ENCODE data around the gene ADCY5. TPM values are rescaled to one million over a fixed set of nuclear protein-coding genes. Genes with fewer than 3 reads are reported as not detected.

Gene ADCY5
- total RNA-seq, 1 experiment from 2014 or later = 0.49 TPM

DNA sequence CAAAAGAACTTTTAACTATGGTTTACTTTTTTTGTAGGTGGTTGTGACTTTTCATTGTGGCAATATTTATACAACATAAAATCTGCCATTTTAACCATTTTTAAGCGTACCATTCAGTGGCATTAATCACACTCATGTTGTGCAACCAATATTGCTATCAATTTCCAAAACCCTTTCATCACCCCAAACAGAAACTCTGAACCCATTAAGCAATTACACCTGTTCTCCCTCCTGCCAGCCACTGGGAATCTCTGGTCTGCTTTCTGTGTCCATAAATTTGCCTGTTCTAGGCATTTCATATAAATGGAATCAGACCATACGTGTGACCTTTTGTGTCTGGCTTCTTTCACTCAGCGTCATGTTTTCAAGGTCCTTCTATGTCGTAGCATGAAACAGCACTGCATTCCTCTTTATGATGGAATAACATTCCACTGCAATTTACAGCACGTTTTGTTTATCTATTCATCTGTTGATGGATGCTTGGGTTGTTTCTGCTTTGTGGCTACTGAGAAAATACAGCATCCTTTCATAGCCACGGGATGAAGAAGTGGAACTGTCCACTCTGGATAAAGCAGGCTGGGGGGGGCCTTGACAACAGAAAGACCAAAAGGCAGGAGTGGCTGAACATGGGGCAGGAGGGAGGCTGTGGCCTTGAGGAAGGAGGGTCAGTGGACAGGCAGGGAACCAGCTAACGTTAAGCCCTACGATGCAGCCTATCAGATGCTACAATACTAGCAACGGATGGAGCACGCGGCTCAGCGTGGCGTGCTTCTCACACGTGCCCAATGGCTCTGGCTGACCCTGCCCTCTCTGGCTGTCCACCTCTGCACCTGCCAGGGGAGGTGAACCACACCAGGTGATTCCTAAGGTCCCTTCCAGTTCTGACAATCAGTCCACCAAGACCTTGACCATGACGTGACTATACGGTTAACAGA lies 136.3 kb downstream of the ADCY5 start (continued):
- TF ChIP-seq, protein P1, sequence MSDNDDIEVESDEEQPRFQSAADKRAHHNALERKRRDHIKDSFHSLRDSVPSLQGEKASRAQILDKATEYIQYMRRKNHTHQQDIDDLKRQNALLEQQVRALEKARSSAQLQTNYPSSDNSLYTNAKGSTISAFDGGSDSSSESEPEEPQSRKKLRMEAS (IDR thresholded peaks at IDR 0.05) = no peak

DNA sequence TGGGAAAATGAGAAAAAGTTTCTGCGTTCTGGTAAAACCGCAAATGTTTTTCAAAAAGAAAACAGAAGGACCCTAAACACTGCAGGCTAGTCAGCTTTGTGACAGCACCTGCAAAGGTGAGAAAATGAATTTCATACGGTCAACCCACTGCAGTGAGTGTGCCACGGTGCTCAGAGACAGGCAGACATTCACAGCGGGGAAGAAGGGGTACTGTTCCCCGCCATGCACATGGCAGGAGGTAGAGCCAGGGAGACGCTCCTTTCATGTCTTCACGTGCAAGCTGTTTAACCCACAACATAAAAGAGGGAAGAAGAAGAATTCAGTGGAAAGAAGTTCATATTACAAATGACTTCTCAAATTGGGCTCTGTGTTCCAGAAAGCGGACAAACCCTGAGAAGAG lies 137.7 kb downstream of the ADCY5 start:
- Histone ChIP-seq H3K9me2 (ENCODE audit: insufficient read depth) (no peaks in the 10 kb centered on the region), H4K20me1 (ENCODE audit: insufficient read depth) (no peaks in the 10 kb centered on the region), H3K4me1 (ENCODE audit: control insufficient read depth in 1 of 2, insufficient read depth in 2 of 2, low read length in 2 of 2) (no peaks in the 10 kb centered on the region), H2AFZ (ENCODE audit: low read depth, low read length, poor library complexity, severe bottlenecking) (no peak overlapping the region), H3K9me3 (ENCODE audit: control insufficient read depth in 1 of 2, insufficient read depth in 1 of 2, low read depth in 1 of 2, low read length in 2 of 2) (no peaks in the 10 kb centered on the region), H3K27me3 (ENCODE audit: insufficient read depth, low read length) (peaks cover 33% of the 10 kb centered on the region; the same call in 1 of the 2 replicates), H3K36me3 (ENCODE audit: control insufficient read depth in 1 of 2, insufficient read depth in 2 of 2, low read length in 2 of 2) (no peaks in the 10 kb centered on the region), H3K79me2 (ENCODE audit: insufficient read depth, low read length) (no peaks in the 10 kb centered on the region), H3K9ac (ENCODE audit: low read length) (no peak overlapping the region), H3K4me3 (replicated peaks in 1 of 2; ENCODE audit: low read depth in 1 of 2, low read length in 2 of 2) (no peak overlapping the region), H3K27ac (ENCODE audit: low read depth, low read length) (no peak overlapping the region), H3K4me2 (ENCODE audit: low read length) (no peak overlapping the region)
- intact Hi-C loops (cut with micrococcal nuclease) = no loop called here
- no TSS peak for BruUV-seq (replicated peaks)
- ChIA-PET POLR2A (no interaction called here), RAD21 (ENCODE audit: low non-redundant PET in 1 of 2, low total read pairs in 2 of 2, uncharacterized antibody in 2 of 2, unreplicated experiment in 2 of 2) (no interaction called here), CTCF (interaction anchor here (1.3 kb wide), 1 partner anchor 249 kb away, joined by 3 read pairs; no protein-coding TSS in a partner anchor)
- TF ChIP-seq, protein P2, sequence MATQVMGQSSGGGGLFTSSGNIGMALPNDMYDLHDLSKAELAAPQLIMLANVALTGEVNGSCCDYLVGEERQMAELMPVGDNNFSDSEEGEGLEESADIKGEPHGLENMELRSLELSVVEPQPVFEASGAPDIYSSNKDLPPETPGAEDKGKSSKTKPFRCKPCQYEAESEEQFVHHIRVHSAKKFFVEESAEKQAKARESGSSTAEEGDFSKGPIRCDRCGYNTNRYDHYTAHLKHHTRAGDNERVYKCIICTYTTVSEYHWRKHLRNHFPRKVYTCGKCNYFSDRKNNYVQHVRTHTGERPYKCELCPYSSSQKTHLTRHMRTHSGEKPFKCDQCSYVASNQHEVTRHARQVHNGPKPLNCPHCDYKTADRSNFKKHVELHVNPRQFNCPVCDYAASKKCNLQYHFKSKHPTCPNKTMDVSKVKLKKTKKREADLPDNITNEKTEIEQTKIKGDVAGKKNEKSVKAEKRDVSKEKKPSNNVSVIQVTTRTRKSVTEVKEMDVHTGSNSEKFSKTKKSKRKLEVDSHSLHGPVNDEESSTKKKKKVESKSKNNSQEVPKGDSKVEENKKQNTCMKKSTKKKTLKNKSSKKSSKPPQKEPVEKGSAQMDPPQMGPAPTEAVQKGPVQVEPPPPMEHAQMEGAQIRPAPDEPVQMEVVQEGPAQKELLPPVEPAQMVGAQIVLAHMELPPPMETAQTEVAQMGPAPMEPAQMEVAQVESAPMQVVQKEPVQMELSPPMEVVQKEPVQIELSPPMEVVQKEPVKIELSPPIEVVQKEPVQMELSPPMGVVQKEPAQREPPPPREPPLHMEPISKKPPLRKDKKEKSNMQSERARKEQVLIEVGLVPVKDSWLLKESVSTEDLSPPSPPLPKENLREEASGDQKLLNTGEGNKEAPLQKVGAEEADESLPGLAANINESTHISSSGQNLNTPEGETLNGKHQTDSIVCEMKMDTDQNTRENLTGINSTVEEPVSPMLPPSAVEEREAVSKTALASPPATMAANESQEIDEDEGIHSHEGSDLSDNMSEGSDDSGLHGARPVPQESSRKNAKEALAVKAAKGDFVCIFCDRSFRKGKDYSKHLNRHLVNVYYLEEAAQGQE (IDR thresholded peaks at IDR 0.05; ENCODE audit: low read depth) = no peak
- TF ChIP-seq POLR2A (IDR thresholded peaks at IDR 0.05; ENCODE audit: borderline replicate concordance, extremely low read depth, insufficient read depth, insufficient read length) = no peak
- TF ChIP-seq SIN3A (IDR thresholded peaks at IDR 0.05; ENCODE audit: low read depth) = no peak
- TF ChIP-seq SP1 (IDR thresholded peaks at IDR 0.05; ENCODE audit: low read depth) = no peak
- no peak for TF ChIP-seq TCF7L2 (IDR thresholded peaks at IDR 0.05; ENCODE audit: borderline replicate concordance, extremely low read depth, insufficient read depth, insufficient read length)
- no peak for TF ChIP-seq EZH2 (IDR thresholded peaks at IDR 0.05)
- no peak for TF ChIP-seq SRF (IDR thresholded peaks at IDR 0.05; ENCODE audit: low read depth)
- no peak for TF ChIP-seq CEBPB (IDR thresholded peaks at IDR 0.05; ENCODE audit: low read depth)
- no peak for TF ChIP-seq EGR1 (IDR thresholded peaks at IDR 0.05; ENCODE audit: low read depth)
- TF ChIP-seq ZFX (IDR thresholded peaks at IDR 0.05) = no peak
- no peak for TF ChIP-seq ELF1 (IDR thresholded peaks at IDR 0.05; ENCODE audit: borderline replicate concordance, low read depth)
- TF ChIP-seq RAD21 (IDR thresholded peaks at IDR 0.05; ENCODE audit: low read depth) = no peak
- TF ChIP-seq, protein P3, sequence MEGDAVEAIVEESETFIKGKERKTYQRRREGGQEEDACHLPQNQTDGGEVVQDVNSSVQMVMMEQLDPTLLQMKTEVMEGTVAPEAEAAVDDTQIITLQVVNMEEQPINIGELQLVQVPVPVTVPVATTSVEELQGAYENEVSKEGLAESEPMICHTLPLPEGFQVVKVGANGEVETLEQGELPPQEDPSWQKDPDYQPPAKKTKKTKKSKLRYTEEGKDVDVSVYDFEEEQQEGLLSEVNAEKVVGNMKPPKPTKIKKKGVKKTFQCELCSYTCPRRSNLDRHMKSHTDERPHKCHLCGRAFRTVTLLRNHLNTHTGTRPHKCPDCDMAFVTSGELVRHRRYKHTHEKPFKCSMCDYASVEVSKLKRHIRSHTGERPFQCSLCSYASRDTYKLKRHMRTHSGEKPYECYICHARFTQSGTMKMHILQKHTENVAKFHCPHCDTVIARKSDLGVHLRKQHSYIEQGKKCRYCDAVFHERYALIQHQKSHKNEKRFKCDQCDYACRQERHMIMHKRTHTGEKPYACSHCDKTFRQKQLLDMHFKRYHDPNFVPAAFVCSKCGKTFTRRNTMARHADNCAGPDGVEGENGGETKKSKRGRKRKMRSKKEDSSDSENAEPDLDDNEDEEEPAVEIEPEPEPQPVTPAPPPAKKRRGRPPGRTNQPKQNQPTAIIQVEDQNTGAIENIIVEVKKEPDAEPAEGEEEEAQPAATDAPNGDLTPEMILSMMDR (IDR thresholded peaks at IDR 0.05 in 2 of 3, conservative IDR thresholded peaks at IDR 0.05 in 1 of 3; ENCODE audit: borderline replicate concordance in 1 of 3, insufficient read depth in 1 of 3, low read depth in 2 of 3, low read length in 2 of 3) = no peak
- no peak for TF ChIP-seq FOSL1 (IDR thresholded peaks at IDR 0.05; ENCODE audit: low read depth)
- no peak for ATAC-seq
- no peak for DNase-seq (ENCODE audit: low read depth, low spot score)
